ENCODE data around the gene B3GAT1. TPM values are rescaled to one million over a fixed set of nuclear protein-coding genes. Genes with fewer than 3 reads are reported as not detected.

The B3GAT1 gene
- total RNA-seq, 2 donors from 2014 or later: 0.71 TPM; not detected in 1

DNA sequence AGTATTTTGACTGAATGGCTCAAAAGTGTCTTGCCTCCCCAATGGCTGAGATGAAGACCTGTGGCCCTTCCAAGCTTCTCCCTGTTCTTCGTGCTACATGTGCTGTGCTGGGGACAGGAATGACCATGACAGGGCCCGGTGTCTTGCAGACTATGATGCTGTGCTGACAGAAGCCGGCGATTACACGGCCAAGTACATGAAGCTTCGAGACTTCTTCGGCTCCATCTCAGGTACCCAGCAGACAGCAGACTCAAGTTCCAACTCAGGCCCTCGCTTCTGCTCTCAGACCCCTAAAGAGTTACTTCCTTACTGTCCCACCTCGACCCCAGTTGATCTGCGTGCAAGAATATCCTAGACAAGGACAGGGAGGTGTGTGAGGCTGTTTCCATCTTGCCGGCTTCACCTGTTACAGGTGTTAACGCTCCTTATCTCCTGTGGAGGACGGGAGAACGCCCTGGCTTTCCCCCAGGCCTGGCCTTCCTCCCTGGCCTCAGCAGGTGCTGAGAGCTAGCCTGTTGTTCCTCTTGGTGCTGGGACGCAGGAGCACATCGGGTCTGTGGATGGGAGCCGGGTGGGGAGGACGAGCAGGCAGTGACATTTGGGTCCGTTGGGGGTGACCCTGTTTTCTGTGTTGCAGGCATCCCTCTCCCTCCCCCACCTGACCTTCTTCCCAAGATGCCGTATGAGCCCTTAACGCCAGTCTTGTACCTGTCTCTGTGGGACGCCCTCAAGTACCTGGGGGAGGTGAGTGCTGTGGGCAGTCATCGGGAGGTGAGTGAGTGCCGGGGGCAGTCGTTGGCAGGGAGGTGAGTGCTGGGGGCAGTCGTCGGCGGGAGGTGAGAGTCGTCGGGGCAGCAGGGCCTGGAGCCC is 42.2 kb downstream of the B3GAT1 start:
- Histone ChIP-seq H3K4me3 (no peak overlapping the region), H3K4me1 (ENCODE audit: control insufficient read depth in 1 of 2, low read depth in 2 of 2) (no peaks in the 10 kb centered on the region), H3K9me3 (no peaks in the 10 kb centered on the region), H3K27me3 (replicated peaks; ENCODE audit: insufficient read depth) (no peaks in the 10 kb centered on the region), H3K36me3 (no peaks in the 10 kb centered on the region), H3K27ac (no peak overlapping the region)
- DNase-seq (ENCODE audit: low spot score): no peak
- TF ChIP-seq, protein P1, sequence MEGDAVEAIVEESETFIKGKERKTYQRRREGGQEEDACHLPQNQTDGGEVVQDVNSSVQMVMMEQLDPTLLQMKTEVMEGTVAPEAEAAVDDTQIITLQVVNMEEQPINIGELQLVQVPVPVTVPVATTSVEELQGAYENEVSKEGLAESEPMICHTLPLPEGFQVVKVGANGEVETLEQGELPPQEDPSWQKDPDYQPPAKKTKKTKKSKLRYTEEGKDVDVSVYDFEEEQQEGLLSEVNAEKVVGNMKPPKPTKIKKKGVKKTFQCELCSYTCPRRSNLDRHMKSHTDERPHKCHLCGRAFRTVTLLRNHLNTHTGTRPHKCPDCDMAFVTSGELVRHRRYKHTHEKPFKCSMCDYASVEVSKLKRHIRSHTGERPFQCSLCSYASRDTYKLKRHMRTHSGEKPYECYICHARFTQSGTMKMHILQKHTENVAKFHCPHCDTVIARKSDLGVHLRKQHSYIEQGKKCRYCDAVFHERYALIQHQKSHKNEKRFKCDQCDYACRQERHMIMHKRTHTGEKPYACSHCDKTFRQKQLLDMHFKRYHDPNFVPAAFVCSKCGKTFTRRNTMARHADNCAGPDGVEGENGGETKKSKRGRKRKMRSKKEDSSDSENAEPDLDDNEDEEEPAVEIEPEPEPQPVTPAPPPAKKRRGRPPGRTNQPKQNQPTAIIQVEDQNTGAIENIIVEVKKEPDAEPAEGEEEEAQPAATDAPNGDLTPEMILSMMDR (IDR thresholded peaks at IDR 0.05): no peak
- no peak for ATAC-seq (ENCODE audit: insufficient number of reproducible peaks, low FRiP score, low read depth)

DNA sequence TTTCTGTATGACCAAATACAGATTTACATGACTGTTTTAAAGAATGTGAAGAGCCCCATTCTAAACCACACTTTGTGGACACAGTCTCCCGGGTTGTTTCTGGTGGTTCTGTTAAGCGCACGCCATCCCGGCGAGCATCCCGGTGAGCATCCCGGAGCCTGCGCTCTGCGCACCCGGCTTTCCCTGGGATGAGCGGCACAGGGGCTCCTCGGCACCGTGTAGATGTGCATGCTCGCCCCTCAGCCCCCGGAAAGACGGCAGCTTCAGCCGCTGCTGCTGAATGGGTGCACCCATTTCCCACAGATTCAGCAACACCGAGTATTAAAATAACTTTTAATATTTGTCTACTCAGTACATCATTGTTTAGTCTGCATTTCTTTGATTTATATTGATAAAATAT is 44.3 kb downstream of the B3GAT1 start:
- H3K36me3 ChIP-seq: no peaks in the 10 kb centered on the region

GRCh38 chr11:134366254-134366653 is 45.8 kb downstream of the B3GAT1 start:
- DNase-seq (ENCODE audit: low spot score): no peak
- ATAC-seq (ENCODE audit: insufficient number of reproducible peaks, low FRiP score, low read depth): no peak
- no peak overlapping the region for H3K27ac ChIP-seq
- TF ChIP-seq, protein P1 (IDR thresholded peaks at IDR 0.05): no peak
- H3K9me3 ChIP-seq: no peaks in the 10 kb centered on the region
- no peaks in the 10 kb centered on the region for H3K27me3 ChIP-seq (replicated peaks; ENCODE audit: insufficient read depth)
- H3K36me3 ChIP-seq: no peaks in the 10 kb centered on the region
- no peaks in the 10 kb centered on the region for H3K4me1 ChIP-seq (ENCODE audit: control insufficient read depth in 1 of 2, low read depth in 2 of 2)
- no peak overlapping the region for H3K4me3 ChIP-seq

More for the DNA sequence above, 44.3 kb downstream of the B3GAT1 start:
- TF ChIP-seq, protein P1 (IDR thresholded peaks at IDR 0.05): no peak
- no peaks in the 10 kb centered on the region for H3K4me1 ChIP-seq (ENCODE audit: control insufficient read depth in 1 of 2, low read depth in 2 of 2)
- no peak overlapping the region for H3K27ac ChIP-seq
- no peaks in the 10 kb centered on the region for H3K27me3 ChIP-seq (replicated peaks; ENCODE audit: insufficient read depth)
- DNase-seq (ENCODE audit: low spot score) (no peak), ATAC-seq (ENCODE audit: insufficient number of reproducible peaks, low FRiP score, low read depth) (no peak)
- H3K9me3 ChIP-seq: no peaks in the 10 kb centered on the region
- no peak overlapping the region for H3K4me3 ChIP-seq

GRCh38 chr11:134365011-134365925 is 46.8 kb downstream of the B3GAT1 start:
- TF ChIP-seq, protein P1 (IDR thresholded peaks at IDR 0.05): no peak
- Histone ChIP-seq H3K27me3 (replicated peaks; ENCODE audit: insufficient read depth) (no peaks in the 10 kb centered on the region), H3K4me3 (no peak overlapping the region), H3K27ac (no peak overlapping the region), H3K4me1 (ENCODE audit: control insufficient read depth in 1 of 2, low read depth in 2 of 2) (no peaks in the 10 kb centered on the region), H3K9me3 (no peaks in the 10 kb centered on the region), H3K36me3 (no peaks in the 10 kb centered on the region)
- DNase-seq (ENCODE audit: low spot score) (no peak), ATAC-seq (ENCODE audit: insufficient number of reproducible peaks, low FRiP score, low read depth) (no peak)

- TF ChIP-seq, protein P1 (IDR thresholded peaks at IDR 0.05): no peak
- H3K9me3 ChIP-seq: no peaks in the 10 kb centered on the region
- H3K36me3 ChIP-seq: no peaks in the 10 kb centered on the region
- no peaks in the 10 kb centered on the region for H3K4me1 ChIP-seq (ENCODE audit: control insufficient read depth in 1 of 2, low read depth in 2 of 2)
- no peak overlapping the region for H3K4me3 ChIP-seq
- ATAC-seq (ENCODE audit: insufficient number of reproducible peaks, low FRiP score, low read depth) (no peak), DNase-seq (ENCODE audit: low spot score) (no peak)
- no peaks in the 10 kb centered on the region for H3K27me3 ChIP-seq (replicated peaks; ENCODE audit: insufficient read depth)
- H3K27ac ChIP-seq: no peak overlapping the region
Observed at GRCh38 chr11:134364261-134364660, 47.8 kb downstream of the B3GAT1 start.
